ENCODE data around the gene ZDHHC9.

- no peak for TF ChIP-seq CTCF (conservative IDR thresholded peaks at IDR 0.05; ENCODE audit: low read depth, low read length)
- TF ChIP-seq EZH2 (IDR thresholded peaks at IDR 0.05; ENCODE audit: borderline replicate concordance, low read depth, low read length, poor library complexity, severe bottlenecking) = no peak
Measured at GRCh38 chrX:129787336-129788055, 56.2 kb downstream of the ZDHHC9 start.
